ENCODE data around the gene IFNL4. TPM values are rescaled to one million over a fixed set of nuclear protein-coding genes. Genes with fewer than 3 reads are reported as not detected.

IFNL4 gene
- total RNA-seq, 1 experiment from 2014 or later: not detected

- Mint-ChIP-seq H3K27ac (ENCODE audit: unreplicated experiment) (no peak overlapping the region), H3K27me3 (ENCODE audit: unreplicated experiment) (peaks cover 40% of the 10 kb centered on the region), H3K4me3 (ENCODE audit: low read depth, unreplicated experiment) (no peak overlapping the region), H3K9me3 (ENCODE audit: low read depth, unreplicated experiment) (no peaks in the 10 kb centered on the region), H3K36me3 (ENCODE audit: insufficient read depth, unreplicated experiment) (no peaks in the 10 kb centered on the region), H3K4me1 (ENCODE audit: low read depth, unreplicated experiment) (no peaks in the 10 kb centered on the region)
- TF ChIP-seq CTCF (IDR thresholded peaks at IDR 0.05; ENCODE audit: unreplicated experiment): no peak
- CTCF ChIA-PET: interaction anchor here (0.6 to 1.3 kb wide), 5 partner anchors 9 to 117 kb away, joined by 3 to 6 read pairs (median 5); no protein-coding TSS in a partner anchor
- no peak for DNase-seq
- intact Hi-C loops (cut with micrococcal nuclease; ENCODE audit: unreplicated experiment): loop anchor here (2.0 to 10.0 kb wide), 2 partner anchors 53 to 115 kb away; partner anchors contain the start of gene IFNL2
- BruUV-seq (replicated peaks): no TSS peak
Measured at GRCh38 chr19:39211731-39212374, 36.8 kb downstream of the IFNL4 start.

GRCh38 chr19:39209196-39209595 is 39.5 kb downstream of the IFNL4 start:
- intact Hi-C loops (cut with micrococcal nuclease; ENCODE audit: unreplicated experiment): no loop called here
- no TSS peak for BruUV-seq (replicated peaks)
- Mint-ChIP-seq H3K9me3 (ENCODE audit: low read depth, unreplicated experiment) (no peaks in the 10 kb centered on the region), H3K4me1 (ENCODE audit: low read depth, unreplicated experiment) (no peaks in the 10 kb centered on the region), H3K27ac (ENCODE audit: unreplicated experiment) (no peak overlapping the region), H3K27me3 (ENCODE audit: unreplicated experiment) (peaks cover 22% of the 10 kb centered on the region), H3K4me3 (ENCODE audit: low read depth, unreplicated experiment) (no peak overlapping the region), H3K36me3 (ENCODE audit: insufficient read depth, unreplicated experiment) (no peaks in the 10 kb centered on the region)
- no peak for DNase-seq
- CTCF ChIA-PET: interaction anchor here (0.7 kb wide), 1 partner anchor 260 kb away, joined by 16 read pairs; no protein-coding TSS in a partner anchor
- TF ChIP-seq CTCF (IDR thresholded peaks at IDR 0.05; ENCODE audit: unreplicated experiment): no peak

- no peaks in the 10 kb centered on the region for H3K36me3 Mint-ChIP-seq (ENCODE audit: insufficient read depth, unreplicated experiment)
- no peak for DNase-seq
- TF ChIP-seq CTCF (IDR thresholded peaks at IDR 0.05; ENCODE audit: unreplicated experiment): no peak
- intact Hi-C loops (cut with micrococcal nuclease; ENCODE audit: unreplicated experiment): no loop called here
- H3K4me3 Mint-ChIP-seq (ENCODE audit: low read depth, unreplicated experiment): no peak overlapping the region
- H3K9me3 Mint-ChIP-seq (ENCODE audit: low read depth, unreplicated experiment): no peaks in the 10 kb centered on the region
- CTCF ChIA-PET: interaction anchor here (0.7 kb wide), 1 partner anchor 259 kb away, joined by 16 read pairs; no protein-coding TSS in a partner anchor
- peaks cover 22% of the 10 kb centered on the region for H3K27me3 Mint-ChIP-seq (ENCODE audit: unreplicated experiment)
- H3K27ac Mint-ChIP-seq (ENCODE audit: unreplicated experiment): no peak overlapping the region
- no peaks in the 10 kb centered on the region for H3K4me1 Mint-ChIP-seq (ENCODE audit: low read depth, unreplicated experiment)
- no TSS peak for BruUV-seq (replicated peaks)
Measured at GRCh38 chr19:39208175-39208795, 40.4 kb downstream of the IFNL4 start.

GRCh38 chr19:39207293-39207836 is 41.3 kb downstream of the IFNL4 start:
- no peaks in the 10 kb centered on the region for H3K4me1 Mint-ChIP-seq (ENCODE audit: low read depth, unreplicated experiment)
- intact Hi-C loops (cut with micrococcal nuclease; ENCODE audit: unreplicated experiment): no loop called here
- H3K4me3 Mint-ChIP-seq (ENCODE audit: low read depth, unreplicated experiment): no peak overlapping the region
- BruUV-seq (replicated peaks): no TSS peak
- TF ChIP-seq CTCF (IDR thresholded peaks at IDR 0.05; ENCODE audit: unreplicated experiment): no peak
- H3K27me3 Mint-ChIP-seq (ENCODE audit: unreplicated experiment): peaks cover 22% of the 10 kb centered on the region
- H3K36me3 Mint-ChIP-seq (ENCODE audit: insufficient read depth, unreplicated experiment): no peaks in the 10 kb centered on the region
- H3K27ac Mint-ChIP-seq (ENCODE audit: unreplicated experiment): no peak overlapping the region
- H3K9me3 Mint-ChIP-seq (ENCODE audit: low read depth, unreplicated experiment): no peaks in the 10 kb centered on the region
- CTCF ChIA-PET: no interaction called here
- no peak for DNase-seq

Measured in Calu3 (cell line).